GM06990 (cell line): ENCODE results near the gene CYP2W1.

Source experiments
- DNase-seq: peaks from one replicate; pipeline ENCODE4 v3.0.0-alpha.2; 2011; ENCODE audit not compliant: insufficient read length; ENCODE audit errors: extremely low read depth
- H3K27me3 ChIP-seq: replicated peaks from 2 replicates; pipeline ENCODE4 v1.6.0; 2011; ENCODE audit warnings: low read length; ENCODE audit not compliant: control insufficient read depth, insufficient read depth
- H3K36me3 ChIP-seq: 2 replicates; pipeline ENCODE4 v1.5.1; 2011; ENCODE audit warnings: low read length; ENCODE audit not compliant: control insufficient read depth, insufficient read depth
- H3K4me3 ChIP-seq: replicated peaks from 2 replicates; pipeline ENCODE4 v1.5.1; 2011; ENCODE audit warnings: low read depth, mild to moderate bottlenecking, control low read depth, low read length
- TF ChIP-seq, protein P1 (sequence below): IDR thresholded peaks from 2 replicates; pipeline ENCODE4 v1.5.1; 2011; ENCODE audit warnings: low read length, control low read depth, mild to moderate bottlenecking, inconsistent platforms; ENCODE audit not compliant: insufficient read depth, poor library complexity, severe bottlenecking

The CYP2W1 gene

DNA sequence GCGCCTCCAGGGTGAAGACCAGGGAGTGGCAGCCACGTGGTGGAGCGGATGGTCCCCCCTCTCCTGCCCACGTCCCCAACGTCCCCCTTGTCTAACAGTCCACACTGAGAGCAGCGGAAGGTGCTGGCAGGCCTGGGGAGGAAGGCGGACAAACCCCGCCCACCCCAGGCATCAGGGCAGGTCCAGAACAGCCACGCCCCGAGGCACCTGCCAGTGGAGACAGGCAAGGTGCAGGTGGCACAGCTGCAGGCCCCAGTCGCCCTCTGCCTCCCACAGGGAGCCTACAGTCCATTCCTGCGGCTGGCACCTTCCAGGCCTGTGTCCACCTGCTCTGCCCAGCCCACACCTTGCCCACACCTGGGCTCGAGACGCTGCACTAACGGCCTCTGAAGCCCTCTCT, 24.9 kb downstream of the CYP2W1 start:
- peaks cover 20% of the 10 kb centered on the region for H3K36me3 ChIP-seq
- DNase-seq: no peak
- TF ChIP-seq, protein P1, sequence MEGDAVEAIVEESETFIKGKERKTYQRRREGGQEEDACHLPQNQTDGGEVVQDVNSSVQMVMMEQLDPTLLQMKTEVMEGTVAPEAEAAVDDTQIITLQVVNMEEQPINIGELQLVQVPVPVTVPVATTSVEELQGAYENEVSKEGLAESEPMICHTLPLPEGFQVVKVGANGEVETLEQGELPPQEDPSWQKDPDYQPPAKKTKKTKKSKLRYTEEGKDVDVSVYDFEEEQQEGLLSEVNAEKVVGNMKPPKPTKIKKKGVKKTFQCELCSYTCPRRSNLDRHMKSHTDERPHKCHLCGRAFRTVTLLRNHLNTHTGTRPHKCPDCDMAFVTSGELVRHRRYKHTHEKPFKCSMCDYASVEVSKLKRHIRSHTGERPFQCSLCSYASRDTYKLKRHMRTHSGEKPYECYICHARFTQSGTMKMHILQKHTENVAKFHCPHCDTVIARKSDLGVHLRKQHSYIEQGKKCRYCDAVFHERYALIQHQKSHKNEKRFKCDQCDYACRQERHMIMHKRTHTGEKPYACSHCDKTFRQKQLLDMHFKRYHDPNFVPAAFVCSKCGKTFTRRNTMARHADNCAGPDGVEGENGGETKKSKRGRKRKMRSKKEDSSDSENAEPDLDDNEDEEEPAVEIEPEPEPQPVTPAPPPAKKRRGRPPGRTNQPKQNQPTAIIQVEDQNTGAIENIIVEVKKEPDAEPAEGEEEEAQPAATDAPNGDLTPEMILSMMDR: no peak
- no peak overlapping the region for H3K4me3 ChIP-seq
- no peaks in the 10 kb centered on the region for H3K27me3 ChIP-seq

DNA sequence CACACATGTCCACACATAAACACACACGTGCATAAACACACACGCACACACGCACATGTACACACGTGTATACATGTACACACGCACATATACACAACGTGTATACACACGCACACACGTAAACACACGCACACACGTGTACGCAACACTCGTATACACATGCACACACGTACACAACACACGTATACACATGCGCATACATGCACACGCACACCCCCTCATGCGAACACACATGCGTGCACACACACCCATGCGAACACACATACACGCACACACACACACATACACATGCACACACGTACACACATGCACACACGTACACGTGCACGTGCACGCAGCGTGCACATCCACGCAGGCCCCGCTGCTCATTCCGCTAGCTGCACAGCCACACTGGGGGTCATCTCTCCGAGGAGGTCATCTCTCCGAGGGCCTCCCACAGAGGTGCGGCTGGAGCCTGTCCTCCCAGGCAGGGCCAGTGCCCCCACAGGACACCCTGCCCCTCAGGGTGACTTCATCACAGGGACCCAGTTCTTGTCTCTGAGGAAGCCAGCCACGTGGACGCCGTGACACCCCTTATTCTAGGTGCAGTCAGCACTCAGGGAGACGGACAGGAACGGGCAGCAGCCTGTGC, 25.9 kb downstream of the CYP2W1 start:
- TF ChIP-seq, protein P1: no peak
- Histone ChIP-seq H3K36me3 (peaks cover 20% of the 10 kb centered on the region), H3K4me3 (no peak overlapping the region), H3K27me3 (no peaks in the 10 kb centered on the region)
- no peak for DNase-seq

DNA sequence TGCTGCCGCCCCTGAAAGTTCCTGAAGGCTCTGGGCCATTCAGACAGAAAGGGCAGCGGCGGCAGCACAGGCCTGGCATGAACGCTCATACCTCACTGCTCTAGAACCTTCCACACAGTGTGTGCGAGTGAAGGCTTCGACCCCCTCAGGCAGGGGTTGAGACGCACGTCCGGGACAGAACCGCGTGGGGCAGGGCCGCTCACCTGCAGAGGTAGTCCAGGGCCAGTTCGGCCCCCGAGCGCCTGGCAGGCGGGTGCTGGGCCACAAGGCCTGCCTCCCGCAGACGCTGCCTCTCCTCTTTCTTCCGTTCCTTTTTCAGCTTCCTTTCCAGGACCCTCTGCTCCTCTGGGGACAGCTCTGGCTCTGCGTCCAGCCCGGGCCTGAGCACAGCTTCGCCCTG, 26.8 kb downstream of the CYP2W1 start:
- TF ChIP-seq, protein P1: no peak
- H3K27me3 ChIP-seq: no peaks in the 10 kb centered on the region
- DNase-seq: no peak
- H3K4me3 ChIP-seq: no peak overlapping the region
- peaks cover 17% of the 10 kb centered on the region for H3K36me3 ChIP-seq

DNA sequence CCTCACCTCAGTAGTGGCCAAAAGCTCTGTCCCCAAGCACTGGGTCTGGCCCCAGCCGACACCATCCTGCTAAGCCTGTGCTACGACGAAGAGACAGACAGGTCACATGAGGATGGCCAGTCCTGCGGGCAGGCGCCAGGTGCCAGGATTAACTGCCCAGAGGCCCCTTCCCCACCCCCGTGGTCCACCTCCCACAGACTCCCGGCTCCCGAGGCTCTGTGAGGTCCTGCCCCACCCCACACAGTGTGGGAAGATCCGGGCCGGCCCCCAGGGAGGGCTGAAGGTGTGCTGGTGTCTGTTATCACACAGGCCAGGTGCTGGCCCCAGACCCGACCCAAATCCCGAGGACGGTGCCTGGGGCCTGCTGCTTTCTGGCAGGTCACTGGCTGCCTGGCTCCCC, 27.2 kb downstream of the CYP2W1 start:
- Histone ChIP-seq H3K4me3 (no peak overlapping the region), H3K27me3 (no peaks in the 10 kb centered on the region), H3K36me3 (peaks cover 17% of the 10 kb centered on the region)
- DNase-seq: no peak
- TF ChIP-seq, protein P1: no peak

DNA sequence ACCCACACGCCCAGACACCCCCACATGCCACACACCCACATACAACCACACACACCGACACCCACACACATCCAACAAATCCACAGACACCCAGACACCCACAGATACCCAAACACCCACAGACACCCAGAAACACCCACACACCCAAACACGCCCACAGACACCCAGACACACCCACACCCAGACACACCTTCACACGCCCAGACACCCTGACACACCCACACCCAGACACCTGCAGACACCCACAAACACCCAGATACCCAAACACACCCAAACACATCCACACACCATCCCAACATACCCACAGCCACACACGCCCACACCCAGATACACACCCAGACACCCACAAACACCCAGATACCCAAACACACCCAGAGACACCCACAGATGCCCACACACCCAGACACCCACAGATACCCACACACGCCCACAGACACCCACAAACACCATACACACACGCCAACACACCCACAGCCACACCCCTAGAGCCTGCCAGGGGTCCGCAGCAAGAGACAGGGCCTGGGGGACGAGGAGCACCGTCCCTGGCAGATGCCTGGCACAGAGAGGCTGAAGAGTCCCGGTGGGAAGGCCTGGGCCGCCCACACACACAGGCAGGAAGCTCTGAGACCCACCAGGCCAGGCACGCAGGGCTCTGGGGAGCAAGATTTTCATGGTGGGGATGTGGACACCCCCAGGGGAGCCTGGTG, 28.5 kb downstream of the CYP2W1 start:
- H3K36me3 ChIP-seq: peaks cover 17% of the 10 kb centered on the region
- no peak for DNase-seq
- H3K27me3 ChIP-seq: no peaks in the 10 kb centered on the region
- TF ChIP-seq, protein P1: no peak
- no peak overlapping the region for H3K4me3 ChIP-seq
